Measurements from ENCODE around the gene SHOC1. TPM values are rescaled to one million over a fixed set of nuclear protein-coding genes. Genes with fewer than 3 reads are reported as not detected.

SHOC1 gene
- total RNA-seq, result not detected in 3 replicates

DNA sequence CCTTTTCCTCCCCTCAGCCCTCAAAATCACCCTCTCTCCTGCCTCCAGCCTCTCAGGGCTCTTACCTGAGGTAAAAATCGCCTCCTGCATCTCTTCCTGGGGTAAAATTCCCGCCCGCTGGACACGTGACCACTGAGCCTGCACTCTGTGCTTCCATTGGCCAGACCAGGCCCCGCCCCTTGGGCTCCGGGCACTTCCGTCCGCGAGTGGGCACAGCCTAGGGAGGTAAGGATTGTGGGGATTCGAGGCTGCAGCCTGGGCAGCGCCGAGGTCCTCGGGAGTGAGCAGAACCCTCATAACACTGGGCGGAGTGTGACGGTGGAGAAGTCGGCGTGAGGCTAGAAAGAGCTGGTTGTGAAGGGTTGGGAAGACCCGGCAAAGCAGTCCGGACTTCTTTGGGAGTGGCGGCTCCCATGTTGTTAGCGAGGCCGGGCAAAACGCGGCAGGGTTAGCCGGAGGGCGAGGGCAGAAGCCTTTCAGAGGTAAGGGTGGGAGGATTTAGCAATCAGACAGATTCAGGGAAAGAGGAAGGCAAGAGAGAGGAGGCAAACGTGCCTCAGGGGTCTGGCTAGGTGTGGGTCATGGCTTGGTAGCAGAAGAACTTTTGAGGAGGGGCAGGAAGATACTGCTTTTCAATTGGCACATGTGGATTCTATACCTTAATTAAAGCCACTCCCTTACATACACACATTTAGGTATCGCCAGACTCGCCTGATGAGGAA lies at the start of gene SHOC1:
TSS of gene SHOC1 (minus strand) at position 103 of the 722 bp plus-strand sequence. CDS start 3,519 bp downstream, outside the sequence.
- Mint-ChIP-seq H3K4me3 (no peak within 1 kb of the TSS), H3K36me3 (peaks cover 5% of the 10 kb centered on the region), H3K27ac (no peak within 1 kb of the TSS), H3K9me3 (peaks cover 3% of the 10 kb centered on the region), H3K27me3 (ENCODE audit: low read depth) (no peaks in the 10 kb centered on the region), H3K4me1 (no peaks in the 10 kb centered on the region)
- TF ChIP-seq, protein P1, sequence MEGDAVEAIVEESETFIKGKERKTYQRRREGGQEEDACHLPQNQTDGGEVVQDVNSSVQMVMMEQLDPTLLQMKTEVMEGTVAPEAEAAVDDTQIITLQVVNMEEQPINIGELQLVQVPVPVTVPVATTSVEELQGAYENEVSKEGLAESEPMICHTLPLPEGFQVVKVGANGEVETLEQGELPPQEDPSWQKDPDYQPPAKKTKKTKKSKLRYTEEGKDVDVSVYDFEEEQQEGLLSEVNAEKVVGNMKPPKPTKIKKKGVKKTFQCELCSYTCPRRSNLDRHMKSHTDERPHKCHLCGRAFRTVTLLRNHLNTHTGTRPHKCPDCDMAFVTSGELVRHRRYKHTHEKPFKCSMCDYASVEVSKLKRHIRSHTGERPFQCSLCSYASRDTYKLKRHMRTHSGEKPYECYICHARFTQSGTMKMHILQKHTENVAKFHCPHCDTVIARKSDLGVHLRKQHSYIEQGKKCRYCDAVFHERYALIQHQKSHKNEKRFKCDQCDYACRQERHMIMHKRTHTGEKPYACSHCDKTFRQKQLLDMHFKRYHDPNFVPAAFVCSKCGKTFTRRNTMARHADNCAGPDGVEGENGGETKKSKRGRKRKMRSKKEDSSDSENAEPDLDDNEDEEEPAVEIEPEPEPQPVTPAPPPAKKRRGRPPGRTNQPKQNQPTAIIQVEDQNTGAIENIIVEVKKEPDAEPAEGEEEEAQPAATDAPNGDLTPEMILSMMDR (IDR thresholded peaks at IDR 0.05; ENCODE audit: unreplicated experiment), result no peak
- DNase-seq (ENCODE audit: low spot score in 2 of 2, unreplicated experiment in 2 of 2), result no peak

DNA sequence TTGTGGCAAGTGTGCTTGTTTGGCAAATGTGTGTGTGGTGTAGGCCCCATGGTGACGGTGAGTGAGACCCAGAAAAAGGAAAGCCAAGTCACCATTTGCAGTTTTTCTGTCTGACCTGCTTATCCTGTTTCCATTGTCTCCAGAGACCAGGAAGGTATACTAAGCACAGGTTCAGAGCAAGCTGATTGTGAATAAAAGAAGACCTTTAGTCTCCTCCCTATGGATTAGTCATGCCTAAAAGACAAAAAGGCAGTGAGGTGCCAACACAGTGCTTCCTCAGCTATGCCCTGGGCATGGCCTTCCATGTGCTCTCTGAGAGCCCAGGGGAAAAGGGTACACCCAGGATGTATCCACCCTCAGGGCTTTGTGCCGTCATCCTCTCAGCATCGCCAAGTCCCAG lies 49.2 kb upstream of the SHOC1 start:
- Mint-ChIP-seq H3K36me3 (no peaks in the 10 kb centered on the region), H3K27me3 (ENCODE audit: low read depth) (no peaks in the 10 kb centered on the region), H3K27ac (no peak overlapping the region), H3K4me3 (no peak overlapping the region), H3K9me3 (no peaks in the 10 kb centered on the region), H3K4me1 (peaks cover 4% of the 10 kb centered on the region)
- no peak for DNase-seq (ENCODE audit: low spot score in 2 of 2, unreplicated experiment in 2 of 2)
- TF ChIP-seq, protein P1 (IDR thresholded peaks at IDR 0.05; ENCODE audit: unreplicated experiment), result no peak

DNA sequence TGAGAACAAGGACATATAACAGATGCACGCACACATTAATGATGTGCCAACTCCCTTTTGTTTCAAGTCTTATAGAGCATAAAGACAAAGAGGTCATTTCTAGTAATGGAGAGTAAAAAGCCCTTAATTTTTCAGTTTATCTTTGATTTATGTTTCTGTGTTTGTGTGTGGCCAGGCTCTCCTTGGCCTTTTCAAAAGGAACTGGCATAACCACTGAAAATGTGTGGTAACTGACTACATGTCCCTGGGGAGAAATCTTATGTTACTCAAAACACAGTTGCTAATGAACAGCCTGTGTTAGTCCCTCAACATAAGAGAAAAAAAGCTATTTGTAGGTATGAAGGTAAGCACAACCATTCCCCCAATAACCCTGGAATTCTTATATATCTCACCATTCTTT lies 47.6 kb upstream of the SHOC1 start:
- Mint-ChIP-seq H3K9me3 (no peaks in the 10 kb centered on the region), H3K4me3 (no peak overlapping the region), H3K27me3 (ENCODE audit: low read depth) (no peaks in the 10 kb centered on the region), H3K4me1 (peaks cover 12% of the 10 kb centered on the region), H3K36me3 (no peaks in the 10 kb centered on the region), H3K27ac (no peak overlapping the region)
- DNase-seq (ENCODE audit: low spot score in 2 of 2, unreplicated experiment in 2 of 2), result no peak
- TF ChIP-seq, protein P1 (IDR thresholded peaks at IDR 0.05; ENCODE audit: unreplicated experiment), result no peak

DNA sequence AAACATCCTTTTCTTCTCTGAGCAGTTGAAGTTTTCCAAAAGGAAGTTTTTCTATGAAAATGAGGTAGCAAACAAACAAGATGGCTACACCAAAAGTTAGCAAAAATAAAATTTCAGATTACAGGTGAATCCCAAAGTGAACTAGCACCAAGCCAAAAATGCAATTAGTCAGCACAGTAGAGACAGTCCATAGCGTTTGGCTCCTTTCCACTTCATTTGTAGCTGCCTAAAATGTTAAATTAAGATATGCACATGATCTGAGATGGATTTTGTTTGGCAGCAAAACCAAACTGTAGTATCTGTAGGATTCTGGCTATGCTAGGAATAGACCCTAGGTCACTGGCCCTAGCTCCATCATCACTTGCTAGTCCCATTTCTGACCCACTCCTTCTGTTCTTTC lies 45.7 kb upstream of the SHOC1 start:
- Mint-ChIP-seq H3K9me3 (no peaks in the 10 kb centered on the region), H3K4me3 (no peak overlapping the region), H3K27me3 (ENCODE audit: low read depth) (no peaks in the 10 kb centered on the region), H3K36me3 (no peaks in the 10 kb centered on the region), H3K27ac (no peak overlapping the region), H3K4me1 (peaks cover 12% of the 10 kb centered on the region)
- DNase-seq (ENCODE audit: low spot score in 2 of 2, unreplicated experiment in 2 of 2), result no peak
- TF ChIP-seq, protein P1 (IDR thresholded peaks at IDR 0.05; ENCODE audit: unreplicated experiment), result no peak

DNA sequence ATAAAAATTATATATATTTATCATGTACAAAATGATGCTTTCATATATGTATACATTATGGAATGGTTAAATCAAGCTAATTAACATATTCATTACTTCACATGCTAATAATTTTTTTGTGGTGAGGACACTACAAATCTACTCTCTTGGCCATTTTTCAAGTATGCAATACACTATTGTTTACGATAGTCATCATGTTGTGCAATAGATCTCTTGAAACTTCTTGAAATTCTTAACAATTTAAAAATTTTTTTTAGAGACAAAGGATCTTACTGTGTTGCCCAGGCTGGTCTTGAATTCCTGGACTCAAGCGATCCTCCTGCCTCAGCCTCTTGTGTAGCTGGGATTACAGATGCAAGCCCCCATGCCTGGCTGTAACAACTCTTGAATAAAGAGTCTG lies 45.2 kb upstream of the SHOC1 start:
- no peaks in the 10 kb centered on the region for H3K27me3 Mint-ChIP-seq (ENCODE audit: low read depth)
- H3K9me3 Mint-ChIP-seq, result no peaks in the 10 kb centered on the region

More for the DNA sequence above, 45.2 kb upstream of the SHOC1 start:
- no peaks in the 10 kb centered on the region for H3K36me3 Mint-ChIP-seq
- H3K4me1 Mint-ChIP-seq, result peaks cover 12% of the 10 kb centered on the region
- TF ChIP-seq, protein P1 (IDR thresholded peaks at IDR 0.05; ENCODE audit: unreplicated experiment), result no peak
- no peak overlapping the region for H3K27ac Mint-ChIP-seq
- H3K4me3 Mint-ChIP-seq, result no peak overlapping the region
- no peak for DNase-seq (ENCODE audit: low spot score in 2 of 2, unreplicated experiment in 2 of 2)

Measured in mesothelial cell of epicardium (in vitro differentiated cells).